ENCODE results near the gene LMOD2. TPM values are rescaled to one million over a fixed set of nuclear protein-coding genes. Genes with fewer than 3 reads are reported as not detected.

Gene LMOD2
- total and polyA plus RNA-seq, 2 experiments from 2014 or later: not detected

DNA sequence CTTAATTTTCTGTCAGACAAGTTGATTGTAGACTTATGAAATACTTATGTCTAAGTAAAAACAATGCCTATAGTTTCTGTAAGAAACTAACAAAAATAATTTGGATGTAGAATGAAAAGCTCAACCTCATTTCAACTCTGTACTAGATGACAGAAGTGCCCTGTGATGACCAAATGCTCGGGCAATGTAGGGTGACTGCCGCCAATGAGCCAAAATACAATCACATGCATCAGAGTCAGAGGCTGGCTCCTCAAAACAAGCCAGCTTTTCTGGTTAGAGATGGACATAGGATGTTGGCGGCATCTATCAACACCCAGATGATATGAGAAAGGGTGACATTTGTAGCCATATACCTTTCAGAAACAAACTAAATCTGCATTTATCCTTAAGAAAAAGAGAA lies 23.9 kb downstream of the LMOD2 start:
- Histone ChIP-seq H3K4me3 (no peak overlapping the region), H3K9me2 (ENCODE audit: insufficient read depth) (no peaks in the 10 kb centered on the region), H3K27me3 (ENCODE audit: insufficient read depth) (no peaks in the 10 kb centered on the region), H3K79me2 (replicated peaks; ENCODE audit: insufficient read depth) (no peaks in the 10 kb centered on the region), H3K27ac (ENCODE audit: low read depth) (no peak overlapping the region), H3K4me1 (ENCODE audit: insufficient read depth) (0 out of 2 replicates have a peak, but pooled peaks cover 4% of the 10 kb centered on the region), H3K36me3 (ENCODE audit: insufficient read depth) (0 out of 2 replicates have a peak, but pooled peaks cover 9% of the 10 kb centered on the region), H3F3A (replicated peaks; ENCODE audit: low read depth) (no peaks in the 10 kb centered on the region), H3K4me2 (no peak overlapping the region), H4K20me1 (replicated peaks; ENCODE audit: insufficient read depth) (no peaks in the 10 kb centered on the region), H2AFZ (no peak overlapping the region)
- Mint-ChIP-seq H3K36me3 (ENCODE audit: low read depth) (peaks cover 4% of the 10 kb centered on the region; the same call in 1 of the 3 replicates), H3K4me3 (no peak overlapping the region), H3K27me3 (ENCODE audit: insufficient read depth, low read depth, poor library complexity) (peaks cover 2% of the 10 kb centered on the region), H3K9me3 (no peaks in the 10 kb centered on the region), H3K27ac (no peak overlapping the region), H3K4me1 (peaks cover 13% of the 10 kb centered on the region)
- ATAC-seq (no peak), DNase-seq (ENCODE audit: low spot score) (no peak)
- TF ChIP-seq JUNB (IDR thresholded peaks at IDR 0.05; ENCODE audit: unreplicated experiment): no peak
- no peak for TF ChIP-seq CTCF (conservative IDR thresholded peaks at IDR 0.05; ENCODE audit: low read depth in 2 of 2)
- no peak for TF ChIP-seq CREB1 (CRISPR knock-in tag; IDR thresholded peaks at IDR 0.05; ENCODE audit: low read depth)
- TF ChIP-seq EZH2 (IDR thresholded peaks at IDR 0.05; ENCODE audit: low read depth, unreplicated experiment): no peak
- no peak for TF ChIP-seq NANOG (IDR thresholded peaks at IDR 0.05; ENCODE audit: borderline replicate concordance)
- TF ChIP-seq ZNF331 (CRISPR knock-in tag; IDR thresholded peaks at IDR 0.05; ENCODE audit: low read depth): no peak
- TF ChIP-seq EZH2phosphoT487 (IDR thresholded peaks at IDR 0.05; ENCODE audit: unreplicated experiment): no peak
- TF ChIP-seq STAT1 (IDR thresholded peaks at IDR 0.05; ENCODE audit: unreplicated experiment): no peak
- no peak for TF ChIP-seq REST (IDR thresholded peaks at IDR 0.05; ENCODE audit: unreplicated experiment)
- TF ChIP-seq ZNF462 (CRISPR knock-in tag; IDR thresholded peaks at IDR 0.05): no peak
- TF ChIP-seq POLR2AphosphoS5 (IDR thresholded peaks at IDR 0.05; ENCODE audit: low read depth): no peak
- TF ChIP-seq ETS1 (IDR thresholded peaks at IDR 0.05): no peak
- TF ChIP-seq ZNF114 (CRISPR knock-in tag; IDR thresholded peaks at IDR 0.05): no peak
